ENCODE results near the gene ALG2.
A peak's percentile ranks its signal among the peaks of the same experiment; 100 is the strongest.

- TF ChIP-seq POLR2AphosphoS5 (IDR thresholded peaks at IDR 0.05; ENCODE audit: low read depth, low read length) (peak; percentile 9; the same call in 1 of the 2 replicates), TAF1 (IDR thresholded peaks at IDR 0.05; ENCODE audit: low read depth, low read length) (no peak)
Observed at GRCh38 chr9:99216073-99216472, 5.7 kb downstream of the ALG2 start.
